HG02759 (cell line): ENCODE results near the gene WDFY3.

Source experiments
- ATAC-seq: cut with Tn5 transposase; IDR thresholded peaks from one replicate; pipeline ENCODE4 v1.9.1; 2021; ENCODE audit warnings: mild to moderate bottlenecking, moderate library complexity; ENCODE audit not compliant: unreplicated experiment

Gene WDFY3

DNA sequence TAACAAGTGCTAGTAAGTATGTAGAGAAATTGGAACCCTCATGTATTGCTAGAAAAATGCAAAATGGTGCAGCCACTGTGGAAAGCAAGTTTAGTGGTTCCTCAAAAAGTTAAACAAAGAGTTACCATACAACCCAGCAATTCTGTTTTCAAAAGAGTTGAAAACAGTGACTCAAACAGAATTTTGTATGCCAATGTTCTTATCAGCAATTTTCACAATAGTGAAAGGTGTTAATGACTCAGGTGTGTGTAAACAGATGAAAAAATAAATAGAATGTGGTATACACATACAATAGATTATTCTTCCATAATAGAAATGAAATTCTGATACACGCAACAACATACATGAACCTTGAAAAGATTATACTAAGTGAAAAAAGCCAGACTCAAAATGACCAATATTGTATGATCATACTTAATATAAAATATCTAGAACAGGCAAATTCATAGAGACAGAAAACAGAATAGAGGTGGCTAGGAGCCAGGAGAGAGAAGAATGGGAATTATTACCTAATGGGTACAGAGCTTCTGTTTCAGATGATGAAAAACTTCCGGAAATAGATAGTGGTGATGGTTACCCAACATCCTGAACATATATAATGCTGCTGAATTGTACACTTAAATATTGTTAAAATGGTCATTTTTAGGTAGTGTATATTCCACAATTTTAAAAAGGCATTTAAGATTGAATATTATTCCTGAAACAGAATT, 51.6 kb downstream of the WDFY3 start:
- no peak for ATAC-seq

DNA sequence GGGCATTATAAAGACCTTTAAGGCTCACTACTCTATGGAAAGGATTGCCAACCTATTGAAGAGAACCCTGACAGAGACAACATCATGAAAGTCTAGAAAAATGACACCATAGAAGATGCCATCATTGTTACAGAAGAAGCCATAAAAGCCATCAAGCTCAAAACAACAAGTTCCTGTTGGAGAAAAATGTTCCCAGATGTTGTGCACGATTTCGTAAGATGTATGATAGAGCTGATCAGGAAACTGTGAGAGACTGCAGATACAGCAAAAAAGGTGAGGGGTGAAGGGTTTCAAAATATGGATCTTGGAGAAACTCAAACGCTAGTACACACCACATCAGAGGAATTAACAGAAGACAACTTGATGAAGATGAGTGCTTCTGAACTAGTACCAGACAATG, 53.3 kb downstream of the WDFY3 start:
- no peak for ATAC-seq

DNA sequence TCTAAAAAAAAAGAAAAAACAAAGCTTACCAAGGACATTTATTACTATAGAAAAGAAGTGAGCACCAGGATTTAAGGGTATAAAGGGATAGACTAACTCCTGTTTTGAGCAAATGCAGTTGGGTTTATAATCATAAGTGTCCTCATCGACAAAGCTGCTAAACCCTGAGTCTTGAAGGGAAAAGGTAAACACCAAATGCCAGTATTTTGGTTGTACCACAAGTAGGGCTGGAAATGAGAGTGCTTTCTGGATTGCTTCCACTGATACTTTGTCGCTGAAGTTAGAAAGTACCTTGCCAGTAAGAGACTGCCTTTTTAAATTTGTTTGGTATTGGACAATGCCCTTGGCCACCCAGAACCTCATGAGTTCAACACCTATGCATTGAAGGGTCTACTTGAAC, 53.7 kb downstream of the WDFY3 start:
- no peak for ATAC-seq

DNA sequence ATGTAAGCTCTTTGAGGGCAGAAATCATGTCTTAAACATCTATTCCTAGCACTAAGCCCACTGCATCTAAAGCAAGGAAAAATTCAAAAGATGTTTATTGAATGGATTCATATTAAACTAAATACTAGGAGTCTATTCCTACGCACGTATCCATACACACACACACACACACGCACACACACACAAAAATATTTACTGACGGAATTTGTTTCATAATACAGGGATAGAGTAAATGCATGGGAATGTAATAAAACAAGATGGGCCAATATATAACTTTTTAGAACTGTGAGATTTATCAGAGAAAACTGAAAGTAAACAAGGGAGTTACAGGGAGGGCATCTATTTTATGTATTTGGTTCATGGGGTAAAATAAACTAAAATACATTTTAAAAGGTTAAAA, 57.6 kb downstream of the WDFY3 start:
- no peak for ATAC-seq

DNA sequence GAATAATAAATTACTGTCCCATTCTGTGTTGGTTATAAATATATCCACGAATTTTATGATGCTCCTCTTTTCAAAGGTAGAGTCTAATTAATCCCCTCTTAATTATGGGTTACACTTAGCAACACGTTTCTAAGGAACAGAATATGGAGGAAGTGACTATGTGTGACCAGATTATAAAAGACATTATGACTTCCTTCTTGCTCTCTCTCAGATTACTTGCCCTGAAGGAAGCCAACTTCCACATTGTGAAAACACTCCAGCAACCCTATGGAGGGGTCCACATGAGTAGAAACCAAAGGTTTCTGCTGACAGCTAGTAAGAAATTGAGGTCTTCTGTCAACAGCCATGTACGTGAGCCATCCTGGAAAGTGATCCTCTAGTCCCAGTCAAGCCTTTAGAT, 59.3 kb downstream of the WDFY3 start:
- no peak for ATAC-seq

DNA sequence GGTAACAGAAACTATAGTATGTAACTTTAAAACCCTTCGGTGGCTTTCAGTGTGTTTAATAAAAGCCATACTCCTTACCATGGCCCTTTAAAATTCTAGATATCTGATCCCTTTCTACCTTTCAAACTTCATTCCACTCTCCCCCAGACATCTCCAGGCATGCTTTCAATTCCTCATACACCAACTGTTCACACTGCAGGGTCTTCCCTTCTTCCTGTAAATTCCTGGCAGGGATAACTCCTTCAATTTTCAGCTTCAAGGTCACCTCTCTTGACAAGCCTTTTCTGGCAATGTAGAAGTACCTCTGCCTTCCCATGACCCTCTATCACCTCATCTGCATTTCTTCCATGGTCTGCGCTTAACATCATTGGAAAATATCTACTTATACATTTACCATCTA, 60.8 kb downstream of the WDFY3 start:
- no peak for ATAC-seq

DNA sequence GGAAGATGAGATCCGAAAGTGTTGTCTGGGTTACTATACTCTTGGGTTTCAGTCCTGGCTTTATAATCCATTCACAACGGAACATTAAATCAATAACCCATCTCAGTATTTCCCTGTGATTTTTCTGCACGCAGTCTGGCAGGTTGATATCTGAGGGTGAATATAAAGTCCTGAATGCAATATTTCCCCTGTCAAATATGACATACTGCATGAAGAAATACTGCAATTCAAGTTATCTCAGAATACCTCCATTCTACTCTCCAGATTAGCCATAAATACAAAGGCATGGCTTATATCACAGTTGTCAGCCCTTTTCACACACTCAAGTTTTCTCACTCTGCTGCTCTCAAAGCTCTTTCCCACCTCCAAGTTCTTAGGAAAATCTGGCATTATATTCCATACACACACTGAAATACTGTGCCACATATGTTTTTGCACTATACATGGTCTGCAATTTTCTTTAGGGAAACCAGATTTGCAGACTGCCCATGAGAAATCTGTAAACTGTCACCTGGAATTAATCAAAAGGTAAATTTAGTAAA, 64.7 kb downstream of the WDFY3 start:
- no peak for ATAC-seq

DNA sequence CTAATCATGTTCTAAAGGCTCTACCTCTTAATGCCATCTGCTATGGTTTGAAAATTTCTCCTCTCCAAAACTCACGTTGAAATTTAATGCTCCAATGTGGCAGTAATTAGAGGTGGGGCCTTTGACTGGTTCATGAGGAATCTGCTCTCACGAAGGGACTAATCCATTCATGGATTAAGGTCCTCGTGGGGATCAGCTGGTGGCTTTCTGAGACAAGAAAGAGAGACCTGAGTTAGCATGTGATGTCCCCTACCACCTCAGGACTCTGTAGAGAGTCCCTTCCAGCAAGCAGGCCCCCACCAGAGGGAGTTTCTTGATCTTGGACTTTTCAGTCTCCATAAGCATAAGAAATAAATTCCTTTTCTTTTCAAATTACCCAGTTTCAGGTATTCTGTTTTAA, 65.3 kb downstream of the WDFY3 start:
- no peak for ATAC-seq

DNA sequence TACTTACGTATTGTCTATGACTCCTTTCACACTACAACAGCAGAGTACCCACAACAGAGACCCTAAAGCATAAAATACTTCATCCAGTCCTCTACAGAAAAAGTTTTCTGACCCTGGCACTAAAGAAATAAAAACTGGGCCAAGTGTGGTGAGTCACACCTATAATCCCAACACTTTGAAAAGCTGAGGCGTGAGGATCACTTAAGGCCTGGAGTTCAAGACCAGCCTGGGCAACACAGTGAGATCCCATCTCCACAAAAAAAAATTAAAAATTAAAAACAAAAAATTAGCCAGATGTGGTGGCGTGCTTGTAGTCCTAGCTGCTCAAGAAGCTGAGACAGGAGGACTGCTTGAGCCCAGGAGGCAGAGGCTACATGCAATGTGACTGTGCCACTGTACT, 66.9 kb downstream of the WDFY3 start:
- ATAC-seq = no peak

DNA sequence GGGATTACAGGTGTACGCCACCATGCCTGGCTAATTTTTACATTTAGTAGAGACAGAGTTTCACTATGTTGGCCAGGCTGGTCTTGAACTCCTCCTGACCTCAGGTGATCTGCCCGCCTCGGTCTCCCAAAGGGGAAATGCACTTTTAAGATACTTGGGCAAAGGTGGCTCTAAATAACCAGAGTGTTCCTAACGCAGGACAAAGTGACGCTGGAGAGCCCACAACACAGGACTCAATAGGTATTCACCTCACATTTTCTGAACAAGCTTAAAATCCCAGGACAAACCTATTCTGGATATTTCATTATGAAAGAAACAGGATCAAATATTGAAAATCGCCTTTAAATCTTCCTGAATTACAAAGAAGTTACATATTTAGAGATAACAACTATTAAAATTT, 69.0 kb downstream of the WDFY3 start:
- no peak for ATAC-seq

DNA sequence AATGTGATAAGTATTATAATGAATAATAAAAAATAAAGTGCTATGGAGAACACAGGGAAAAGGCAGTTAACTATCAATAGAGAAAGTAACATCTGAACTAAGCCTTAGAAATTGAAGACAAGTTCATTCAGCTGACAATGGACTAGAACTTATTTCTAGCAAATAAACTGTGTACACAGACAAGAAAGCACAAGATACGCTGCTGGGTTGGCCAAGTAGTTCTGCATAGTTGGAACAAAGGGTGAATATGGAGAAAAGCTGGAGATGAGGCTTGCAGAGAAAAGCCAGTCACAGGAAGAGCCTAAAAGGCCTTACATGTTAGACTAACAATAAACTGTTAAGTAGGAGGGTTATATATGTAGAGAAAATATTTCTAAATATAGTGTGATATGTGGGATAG, 71.2 kb downstream of the WDFY3 start:
- no peak for ATAC-seq

DNA sequence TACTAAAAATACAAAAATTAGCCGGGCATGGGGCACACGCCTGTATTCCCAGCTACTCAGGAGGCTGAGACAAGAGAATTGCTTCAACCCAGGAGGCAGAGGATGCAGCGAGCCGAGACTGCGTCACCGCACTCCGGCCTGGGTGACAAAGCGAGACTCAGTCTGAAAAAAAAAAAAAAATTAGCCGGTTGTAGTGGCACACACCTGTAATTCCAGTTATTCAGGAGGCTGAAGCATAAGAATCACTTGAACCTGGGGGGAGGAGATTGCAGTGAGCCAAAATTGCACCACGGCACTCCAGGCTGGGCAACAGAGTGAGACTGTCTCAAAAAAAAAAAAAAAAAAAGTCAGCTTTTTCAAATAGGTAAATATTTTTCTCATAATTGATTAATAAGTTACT, 71.9 kb downstream of the WDFY3 start:
- ATAC-seq = no peak

DNA sequence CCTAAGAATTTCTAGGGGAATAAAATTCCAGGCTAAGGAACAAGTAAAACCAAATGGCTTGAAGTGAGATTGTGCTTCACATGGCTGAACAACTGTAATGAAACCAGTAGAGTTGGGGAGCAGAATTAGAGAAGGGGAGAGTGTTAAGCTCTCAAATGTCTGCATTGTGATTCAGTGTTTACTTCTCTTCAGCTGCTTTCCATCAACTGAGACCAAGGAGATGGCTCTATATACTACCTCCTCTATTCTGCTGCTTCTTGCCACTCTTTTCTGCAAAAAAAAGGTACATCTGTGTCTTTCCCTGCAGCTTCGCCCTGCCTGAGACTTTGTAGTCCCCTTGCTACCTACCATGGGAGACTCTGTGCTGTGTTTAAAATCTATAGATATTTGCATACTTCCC, 73.5 kb downstream of the WDFY3 start:
- no peak for ATAC-seq

DNA sequence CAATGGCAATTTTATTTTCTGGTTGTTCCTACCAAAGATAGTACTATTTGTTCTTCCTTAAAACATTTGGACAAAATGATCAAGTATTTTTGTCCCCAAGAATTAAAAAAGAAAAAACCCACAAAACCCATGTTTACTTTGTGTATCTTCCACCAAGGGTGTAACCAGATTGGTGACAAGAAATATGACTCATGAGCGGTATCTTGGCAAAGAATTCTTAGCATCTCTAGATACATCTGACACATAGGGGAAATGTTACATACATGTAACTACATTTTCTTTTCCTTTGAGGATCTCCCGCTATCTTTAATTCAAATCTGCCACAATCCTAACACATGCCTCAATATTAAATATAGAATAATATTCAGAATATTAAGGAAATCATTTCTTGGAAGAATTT, 78.7 kb downstream of the WDFY3 start:
- no peak for ATAC-seq

DNA sequence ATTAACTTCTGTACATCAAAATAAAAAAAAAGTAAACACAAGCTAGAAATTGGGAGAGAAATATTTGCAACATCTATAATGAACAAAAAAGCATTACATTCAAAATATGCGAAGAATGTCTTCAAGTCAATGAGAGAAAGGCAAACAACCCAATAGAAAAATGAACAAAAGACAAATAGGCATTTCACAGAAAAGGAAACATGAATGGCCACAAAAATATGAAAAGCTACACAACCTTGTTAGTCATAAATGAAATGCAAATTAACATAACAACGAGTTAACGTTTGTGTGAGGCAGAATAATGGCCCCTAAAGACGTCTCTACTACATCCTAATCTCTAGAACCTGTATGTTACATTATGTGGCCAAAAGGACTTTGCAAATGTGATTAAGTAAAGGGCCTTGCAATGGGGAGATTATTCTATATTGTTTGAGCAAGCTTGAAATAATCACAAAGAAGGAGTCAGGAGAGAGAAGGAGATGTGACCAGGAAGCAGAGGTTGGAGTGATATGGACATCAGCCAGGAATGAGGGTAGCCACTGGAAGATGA, 86.8 kb downstream of the WDFY3 start:
- ATAC-seq = no peak

DNA sequence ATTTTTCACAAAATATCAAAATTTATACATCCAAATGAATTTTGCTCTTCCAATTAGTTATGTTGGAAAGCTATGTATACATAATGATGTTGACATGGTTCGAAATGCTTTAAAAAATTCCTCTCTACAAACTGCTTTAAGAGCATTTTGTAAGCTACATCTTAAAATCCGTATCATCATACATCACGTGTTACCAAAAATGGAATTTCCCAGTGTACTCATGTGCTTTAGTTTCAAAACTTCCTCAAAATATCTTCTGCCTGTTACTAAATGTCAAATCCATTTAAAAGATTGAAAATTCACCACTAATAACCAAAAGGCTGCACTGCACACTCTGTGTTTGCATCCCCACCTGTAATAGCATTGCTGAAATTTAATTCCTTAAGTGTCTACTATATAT, 87.9 kb downstream of the WDFY3 start:
- no peak for ATAC-seq

DNA sequence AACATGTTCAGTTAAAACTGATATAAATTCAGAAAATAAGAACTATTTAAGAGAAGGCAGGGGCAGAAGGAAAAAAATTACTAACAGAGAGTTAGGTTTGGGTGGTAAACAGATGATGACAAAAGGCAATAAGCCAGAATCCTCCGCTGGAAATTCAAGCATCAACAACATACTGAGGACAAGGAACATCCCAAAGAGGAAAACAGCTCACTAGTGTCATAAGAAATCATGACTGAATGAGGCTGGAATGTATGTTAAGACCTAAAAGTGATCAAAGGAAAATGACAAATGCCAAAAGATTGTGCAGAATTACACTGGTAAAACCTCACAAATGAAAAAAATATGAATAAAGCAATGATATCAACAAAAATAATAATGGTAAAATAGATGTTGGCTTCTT, 88.4 kb downstream of the WDFY3 start:
- no peak for ATAC-seq

DNA sequence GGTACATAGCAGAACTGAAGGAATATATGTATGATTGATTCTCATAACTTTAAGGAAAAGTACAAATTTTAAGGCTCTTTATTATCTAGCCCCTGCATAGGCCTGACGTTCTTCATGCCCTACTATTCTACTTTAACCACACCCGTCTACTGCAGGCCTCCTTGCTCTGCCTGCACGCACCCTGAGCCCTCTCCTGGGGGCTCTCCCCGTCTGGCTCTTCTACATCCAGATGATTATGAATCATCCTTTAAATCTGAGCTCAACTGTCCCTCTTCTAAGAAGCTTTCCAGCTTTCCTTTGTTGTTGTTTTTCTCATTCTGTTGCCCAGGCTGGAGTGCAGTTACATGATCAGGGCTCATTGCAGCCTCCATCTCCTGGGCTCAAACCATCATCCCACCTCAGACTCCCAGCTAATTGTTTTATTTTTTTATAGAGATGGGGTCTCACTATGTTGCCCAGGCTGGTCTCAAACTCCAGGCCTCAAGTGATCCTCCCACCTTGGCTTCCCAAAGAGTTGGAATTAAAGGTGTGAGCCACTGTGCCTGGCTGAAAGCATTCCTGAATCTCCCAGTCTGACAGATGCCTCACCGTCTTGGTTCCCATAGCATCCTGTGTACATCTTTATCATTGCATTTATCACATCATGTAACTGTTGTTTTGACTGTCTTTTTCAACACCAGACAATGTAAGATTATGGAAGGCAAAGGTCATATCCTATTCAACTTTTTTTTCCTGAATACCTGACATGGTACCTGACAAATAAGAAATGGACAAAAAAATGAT, 89.2 kb downstream of the WDFY3 start:
- ATAC-seq = no peak

DNA sequence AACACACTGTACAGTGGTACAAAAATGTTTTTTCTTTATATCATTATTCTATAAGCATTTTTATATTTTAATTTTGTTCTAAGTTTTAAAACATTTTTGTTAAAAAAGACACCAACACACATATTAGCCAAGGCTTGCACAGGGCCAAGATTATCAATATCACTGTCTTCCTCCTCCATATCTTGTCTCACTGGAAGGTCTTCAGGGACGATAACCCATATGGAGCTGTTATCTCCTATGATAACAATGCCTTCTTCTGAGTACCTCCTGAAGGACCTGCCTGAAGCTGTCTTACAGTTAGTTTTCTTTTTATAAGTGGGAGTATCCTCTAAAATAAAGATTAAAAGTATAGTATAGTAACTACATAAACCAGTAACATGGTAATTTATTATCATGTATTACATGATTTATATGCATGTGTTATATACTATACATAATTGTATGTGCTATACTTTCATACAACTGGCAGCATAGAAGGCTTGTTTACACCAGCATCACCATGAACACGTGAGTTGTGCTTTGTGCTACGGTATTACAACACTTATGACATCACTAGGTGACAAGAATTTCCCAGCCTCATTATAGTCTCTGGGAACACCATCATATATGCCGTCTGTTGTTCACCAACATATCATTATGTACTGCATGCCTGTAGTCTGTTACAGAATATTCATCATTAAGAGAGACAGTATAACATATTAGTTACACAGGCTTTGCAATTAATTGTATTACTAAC, 90.7 kb downstream of the WDFY3 start:
- ATAC-seq = no peak

DNA sequence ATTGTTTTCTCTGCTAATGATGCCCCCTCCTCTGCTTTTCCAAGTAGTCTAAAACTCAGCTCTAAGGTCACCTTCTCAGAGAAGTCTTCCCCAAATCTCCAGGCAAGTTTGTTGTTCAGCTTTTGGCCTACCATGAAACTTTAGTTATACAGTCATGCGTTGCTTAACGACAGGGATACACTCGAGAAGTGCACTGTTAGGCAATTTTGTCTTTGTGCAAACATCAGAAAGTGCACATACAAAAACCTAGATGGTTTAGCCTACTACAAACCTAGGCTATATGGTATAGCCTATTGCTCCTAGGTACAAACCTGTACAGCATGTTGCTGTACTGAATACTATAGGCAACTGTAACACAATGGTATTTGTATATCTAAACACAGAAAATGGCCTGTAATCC, 91.9 kb downstream of the WDFY3 start:
- no peak for ATAC-seq

DNA sequence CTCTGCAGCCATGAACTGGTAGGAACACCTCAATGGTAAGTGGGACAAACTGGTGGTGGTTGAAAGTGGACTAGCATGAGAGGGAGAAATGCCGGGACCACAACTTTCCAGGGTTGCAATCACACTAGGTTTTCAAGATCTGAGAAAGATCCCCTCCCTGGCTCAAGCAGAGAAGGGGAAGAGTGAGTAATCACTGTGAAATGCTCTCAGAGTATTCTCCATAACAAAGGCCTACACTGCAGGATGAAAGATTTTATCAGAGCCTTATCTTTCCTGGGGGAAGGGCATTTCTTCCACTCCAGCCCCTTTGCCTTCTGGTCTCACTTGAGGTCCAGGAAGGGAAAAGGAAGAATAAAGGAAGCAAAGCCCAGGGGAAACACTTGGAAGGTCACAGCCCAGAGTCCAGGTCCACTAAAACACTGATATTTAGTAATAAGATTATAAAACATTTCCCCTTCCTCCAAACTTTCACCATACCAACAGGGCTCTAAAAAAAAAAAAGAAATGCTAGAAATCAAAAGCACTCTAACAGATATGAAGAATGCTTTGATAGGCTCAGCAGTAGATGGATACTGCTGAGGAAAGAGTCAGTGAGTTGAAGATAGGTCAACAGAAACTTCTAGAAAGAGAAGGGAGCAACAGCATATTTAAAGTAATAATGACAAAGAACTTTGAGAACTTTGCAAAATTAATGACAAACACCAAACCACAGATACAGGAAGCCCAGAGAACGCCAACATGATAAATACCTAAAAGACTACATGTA, 95.9 kb downstream of the WDFY3 start:
- no peak for ATAC-seq
